CD4-positive, alpha-beta T cell treated with Interleukin-2 at 100 ng/mL for 4 hours (primary cell): ENCODE measurements around the gene PIP4K2B.

ENCODE experiments used
- DNase-seq: peaks from one replicate; pipeline ENCODE4 v3.0.0-alpha.2; 2020; ENCODE audit warnings: low spot score

Gene PIP4K2B

GRCh38 chr17:38779965-38780752 lies 19.2 kb downstream of the PIP4K2B start:
- DNase-seq, result no peak

DNA sequence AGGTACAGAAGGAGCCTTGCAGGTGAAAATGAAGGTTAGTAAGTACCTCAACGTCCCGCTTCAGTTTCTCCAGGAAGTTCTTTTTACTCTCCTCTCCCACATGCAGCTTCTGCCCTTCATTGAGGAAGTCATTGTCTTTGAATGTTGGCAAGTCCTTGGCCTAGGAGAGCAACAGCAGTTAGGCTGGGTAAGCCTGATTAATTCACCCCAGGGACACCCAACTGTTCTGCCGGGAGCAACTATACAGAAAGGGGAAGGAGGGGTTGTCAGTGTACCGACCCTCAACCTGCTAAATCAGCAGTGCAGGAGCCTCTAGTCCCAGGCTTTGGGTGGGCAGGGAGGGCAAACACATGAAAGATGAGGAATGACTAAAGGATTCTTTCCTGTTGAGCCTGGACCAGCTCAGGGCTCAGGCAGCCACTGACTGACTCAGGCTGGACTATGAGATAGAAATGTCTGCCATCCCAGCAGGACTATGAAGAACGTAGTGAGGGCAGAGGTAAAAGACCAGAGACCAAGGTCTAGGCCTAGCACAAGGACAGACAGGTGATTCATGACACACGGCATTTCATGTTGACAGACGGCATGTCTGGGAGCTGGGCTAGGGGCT lies 21.6 kb downstream of the PIP4K2B start:
- DNase-seq, result no peak

DNA sequence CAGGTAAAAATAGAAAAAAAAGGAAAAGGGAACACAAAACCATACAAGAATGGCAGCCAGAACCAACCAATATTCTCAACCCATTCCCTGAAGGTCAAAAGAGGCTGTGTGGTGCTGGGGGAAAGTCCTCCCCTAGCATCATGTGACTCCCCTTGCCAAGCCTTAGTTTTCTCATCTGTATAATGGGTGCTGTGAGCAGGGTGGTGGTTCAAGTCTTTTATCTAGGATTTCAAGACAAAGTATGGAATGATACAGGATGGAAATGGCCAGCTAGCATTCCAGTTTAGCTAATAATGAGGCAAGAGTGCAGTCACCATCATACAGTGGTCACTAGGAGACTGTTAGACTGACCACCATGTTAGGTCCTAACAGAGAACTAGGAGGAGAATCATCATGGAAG lies 26.1 kb downstream of the PIP4K2B start:
- no peak for DNase-seq

DNA sequence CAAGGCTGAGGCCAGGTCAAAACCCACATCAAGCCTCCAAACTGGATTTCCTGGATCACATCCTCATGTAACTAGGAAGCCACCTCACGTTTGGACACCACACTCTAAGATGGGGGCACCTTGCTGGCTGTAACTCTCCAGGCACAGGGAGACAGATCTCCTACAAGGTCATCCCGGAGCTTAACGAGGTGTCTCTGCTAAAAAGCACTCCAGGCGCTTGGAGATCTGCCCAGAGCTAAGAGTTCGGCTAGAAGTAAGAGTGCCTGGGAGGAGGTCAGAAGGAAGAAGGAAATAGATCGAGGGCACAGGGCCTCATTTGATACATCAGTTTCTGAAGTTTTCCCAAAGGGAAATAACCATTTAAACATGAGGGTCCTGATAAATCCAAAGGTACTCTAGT lies 30.9 kb downstream of the PIP4K2B start:
- DNase-seq, result no peak

GRCh38 chr17:38766341-38766740 lies 33.0 kb downstream of the PIP4K2B start:
- no peak for DNase-seq

DNA sequence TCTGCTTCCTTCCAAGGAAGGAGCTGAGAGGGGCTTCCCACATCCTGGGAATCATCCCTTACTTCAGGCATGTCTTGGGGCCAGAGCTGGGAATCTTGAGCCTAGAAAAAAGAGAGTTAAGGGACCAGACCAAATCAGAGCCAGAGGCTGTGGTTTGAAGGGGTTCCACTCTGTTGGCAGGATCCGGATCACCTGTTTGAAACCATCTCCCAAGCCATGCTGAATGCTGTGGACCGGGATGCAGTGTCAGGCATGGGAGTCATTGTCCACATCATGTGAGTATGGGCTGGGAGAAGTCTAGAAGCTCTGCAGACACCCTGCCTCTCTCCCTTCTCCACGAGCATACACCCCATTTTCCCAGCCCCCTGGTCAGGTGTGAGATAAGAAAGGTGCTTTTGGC lies 37.1 kb downstream of the PIP4K2B start:
- no peak for DNase-seq

GRCh38 chr17:38761612-38762011 lies 37.7 kb downstream of the PIP4K2B start:
- peak; percentile 24 for DNase-seq

- no peak for DNase-seq
These were observed 46.3 kb downstream of the PIP4K2B start for GRCh38 chr17:38753071-38753506.

DNA sequence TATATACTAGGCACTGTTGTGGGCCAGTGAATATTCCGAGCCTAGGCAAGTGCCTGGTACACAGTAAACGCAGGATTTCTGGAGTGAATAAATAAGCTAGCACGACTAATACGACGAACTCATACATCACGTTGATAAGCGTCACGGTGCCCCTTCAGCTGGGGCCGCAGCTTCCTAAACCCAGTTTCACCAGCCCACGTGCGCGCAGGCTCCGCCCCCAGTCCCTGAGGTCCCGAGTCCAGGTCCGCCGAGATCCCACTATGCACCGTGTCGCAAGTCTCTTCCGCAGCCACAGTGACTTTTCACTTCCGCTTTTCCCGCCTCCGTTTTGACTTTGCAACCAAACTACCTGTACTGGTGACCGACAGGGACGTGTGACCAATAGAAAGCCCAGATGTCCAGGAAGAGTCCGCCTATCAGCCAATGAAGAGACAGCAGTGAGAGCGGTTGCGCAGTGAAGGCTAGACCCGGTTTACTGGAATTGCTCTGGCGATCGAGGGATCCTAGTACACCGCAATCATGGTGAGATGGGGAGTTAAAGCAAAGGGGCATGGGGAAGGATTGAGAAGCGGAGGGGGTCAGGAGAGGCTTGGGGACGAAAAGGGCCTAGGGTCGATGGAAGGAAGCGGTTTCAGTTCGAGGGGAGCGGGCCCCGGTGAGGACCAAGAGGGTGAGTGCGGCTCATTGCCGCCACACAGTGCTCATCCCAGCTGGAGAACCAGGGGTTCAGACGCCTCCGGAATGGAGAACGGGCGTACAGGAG lies 46.9 kb downstream of the PIP4K2B start, which contains the start of gene PSMB3:
TSS of gene PSMB3 (plus strand) at position 434 of the 763 bp plus-strand sequence. CDS start at position 520, 86 bp downstream.
- DNase-seq, result peak; percentile 99

- peak; percentile 86 for DNase-seq
These were observed 47.5 kb downstream of the PIP4K2B start for GRCh38 chr17:38751808-38752307.

DNA sequence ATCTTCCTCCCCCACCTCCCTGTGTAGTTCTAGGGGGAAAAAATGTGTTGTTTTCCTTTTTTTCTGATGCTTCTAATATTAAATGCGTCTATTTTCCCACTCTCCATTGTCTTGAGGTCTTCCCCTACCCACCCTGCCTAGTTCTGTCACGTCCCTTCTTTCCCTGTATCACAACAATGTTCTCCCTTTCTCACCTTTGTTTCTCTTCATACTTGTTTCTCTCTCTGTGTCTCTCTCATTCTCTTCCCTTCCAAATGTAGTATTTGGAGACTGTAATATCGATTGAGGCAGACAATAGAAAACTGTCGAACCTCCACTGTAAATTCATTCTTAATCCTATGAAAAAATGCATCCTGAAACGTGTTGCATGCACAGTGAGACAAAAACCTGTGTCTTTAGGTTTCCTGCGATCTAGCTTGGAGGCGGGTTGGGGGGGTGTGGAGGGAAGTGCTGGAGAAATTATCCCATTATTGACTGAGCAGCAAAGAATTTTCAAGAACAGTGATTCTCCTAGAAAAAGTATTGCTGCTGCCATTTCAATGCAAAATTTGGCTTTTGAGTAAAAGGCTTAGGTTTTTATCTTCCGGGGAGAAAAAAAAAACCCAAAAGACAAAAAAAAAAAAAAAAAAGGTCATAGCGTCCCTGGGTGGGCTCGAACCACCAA lies 48.1 kb downstream of the PIP4K2B start:
- DNase-seq, result no peak

DNA sequence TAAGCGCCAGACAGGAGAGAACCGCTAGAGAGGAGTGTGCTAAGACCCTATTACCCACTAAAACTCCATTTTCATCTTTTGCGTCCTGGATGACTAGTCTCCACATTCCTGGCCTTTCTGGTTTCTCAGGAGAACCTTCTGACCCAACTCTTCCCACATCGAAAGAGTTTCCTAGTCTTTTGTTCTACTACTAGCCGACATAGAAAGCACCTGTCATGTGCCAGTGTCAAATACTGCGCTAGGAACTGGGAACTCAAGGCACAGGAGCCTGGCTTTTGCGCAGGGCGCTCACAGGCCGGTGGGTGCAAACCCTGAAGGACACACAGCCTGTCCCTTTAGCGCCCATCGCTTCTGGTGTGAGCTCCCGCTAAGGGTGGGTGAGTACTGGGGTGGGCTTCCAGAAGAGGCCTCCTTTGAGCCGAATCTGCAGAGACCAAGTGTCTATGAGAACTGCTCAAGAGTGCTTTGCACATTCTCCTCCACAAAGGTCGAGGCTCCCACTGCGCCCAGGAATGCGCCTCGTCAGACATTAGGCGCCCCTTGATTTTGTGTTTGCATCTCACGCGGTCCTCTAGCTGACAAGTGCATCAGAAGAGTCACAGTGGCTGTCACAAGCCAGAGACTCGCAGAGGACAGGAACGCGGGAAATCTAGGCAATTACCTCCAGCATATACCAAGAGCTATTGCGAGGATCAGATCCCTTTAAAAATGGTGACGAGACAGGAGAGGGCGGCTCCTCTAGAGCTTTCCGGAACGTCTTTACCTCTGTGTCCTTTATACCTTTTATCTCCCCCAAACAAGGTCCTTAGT lies 48.8 kb downstream of the PIP4K2B start:
- no peak for DNase-seq

- no peak for DNase-seq
These were observed 49.4 kb downstream of the PIP4K2B start for GRCh38 chr17:38750044-38750311.

DNA sequence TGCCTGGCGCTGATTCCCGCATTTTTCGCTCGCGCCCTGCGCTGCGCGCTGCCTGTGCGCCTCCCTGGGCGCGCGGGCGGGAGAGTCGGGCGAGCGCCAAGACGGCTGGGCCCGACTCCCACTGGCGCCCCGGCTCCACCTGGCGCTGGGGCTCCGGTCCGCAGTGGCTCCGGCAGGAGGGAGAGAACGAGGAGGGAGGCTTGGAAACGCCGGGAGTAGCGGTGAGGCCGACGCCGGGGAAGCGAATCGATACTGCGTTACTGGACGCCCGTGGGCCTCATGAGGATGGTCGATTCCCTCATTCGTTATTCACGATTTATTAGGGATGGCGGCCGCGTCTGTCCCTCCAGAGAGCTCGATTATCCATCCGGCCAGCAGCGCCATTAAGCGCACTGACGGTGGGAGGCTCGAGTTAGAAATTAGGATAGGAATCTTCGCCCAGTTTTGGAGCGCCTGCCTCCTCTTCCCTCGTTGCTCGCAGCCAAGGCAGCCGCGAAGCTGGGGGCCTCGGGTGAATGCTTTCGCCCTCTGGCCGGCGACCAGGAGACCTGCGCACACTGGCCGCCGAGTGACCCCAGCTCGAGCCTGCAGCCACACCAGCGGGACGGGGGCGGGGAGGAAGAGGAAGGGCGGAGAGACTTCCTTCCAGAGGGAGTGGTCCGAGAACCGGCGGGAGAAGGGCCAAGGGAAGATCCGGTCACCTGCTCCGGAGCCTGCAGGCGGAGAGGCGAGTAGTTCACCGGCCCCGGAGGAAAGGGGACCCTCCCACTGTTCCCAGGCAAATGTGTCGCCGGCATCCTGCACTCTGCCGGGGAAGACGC lies 49.9 kb downstream of the PIP4K2B start:
- no peak for DNase-seq

- no peak for DNase-seq
These were observed 50.5 kb downstream of the PIP4K2B start for GRCh38 chr17:38748892-38749222.

- DNase-seq, result no peak
These were observed 51.0 kb downstream of the PIP4K2B start, which contains the start of gene PCGF2 for GRCh38 chr17:38748149-38748891. Gene PCGF2, minus strand, starts transcription at chr17:38748336. Its CDS starts 7,934 bp downstream, at chr17:38740402.

- no peak for DNase-seq
These were observed 51.8 kb downstream of the PIP4K2B start for GRCh38 chr17:38747463-38748148.

DNA sequence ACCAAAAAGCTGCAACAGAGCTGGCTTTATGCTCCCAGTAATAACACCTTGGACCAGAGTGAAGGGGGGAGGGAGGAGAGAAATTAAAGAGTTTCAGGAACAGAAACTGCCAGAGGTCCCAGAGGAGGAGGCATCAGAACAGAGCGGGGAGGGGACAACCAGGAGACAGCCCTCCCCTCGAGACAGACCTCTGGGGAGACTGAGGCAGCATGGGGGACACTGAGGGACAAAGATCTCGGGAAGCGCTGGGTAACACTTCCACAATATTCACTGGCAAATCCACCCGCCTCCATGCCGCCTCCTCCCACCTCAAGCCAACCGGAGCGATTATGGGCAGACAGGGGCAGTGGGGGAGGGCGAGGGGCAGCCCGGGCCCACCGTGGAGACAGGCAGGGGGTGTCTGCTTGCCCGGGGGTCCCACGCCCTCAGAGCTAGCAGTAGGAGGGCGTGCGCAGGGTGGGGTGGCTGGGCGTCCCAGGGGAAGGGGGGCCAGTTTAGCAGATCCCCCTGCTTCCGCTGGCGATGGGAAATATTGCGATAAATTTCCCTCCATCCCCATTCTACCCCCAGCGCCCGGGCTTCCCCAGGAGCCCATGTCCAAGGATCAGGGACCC lies 52.4 kb downstream of the PIP4K2B start:
- no peak for DNase-seq
